Ascending aorta (tissue), 2 donors: ENCODE results near the gene ITFG2. TPM values are rescaled to one million over a fixed set of nuclear protein-coding genes. Genes with fewer than 3 reads are reported as not detected.
A peak's percentile ranks its signal among the peaks of the same experiment; 100 is the strongest.

Experiments
- DNase-seq, 2 donors: peaks; one replicate each; pipeline ENCODE4 v3.0.0-alpha.2; 2019; ENCODE audit warnings: low spot score in 2 of 2
- H3K27ac ChIP-seq, 2 donors: fragments of 200-600 bp; sonication (generic); one replicate each; pipeline ENCODE4 v1.5.1; 2016 to 2017; ENCODE audit warnings: mild to moderate bottlenecking in 1 of 2
- H3K27me3 ChIP-seq: fragments of 200-600 bp; sonication (generic); one replicate; pipeline ENCODE4 v1.5.1; 2017
- H3K36me3 ChIP-seq, 2 donors: fragments of 200-600 bp; sonication (generic); one replicate each; pipeline ENCODE4 v1.5.1; 2016
- H3K4me1 ChIP-seq, 2 donors: fragments of 200-600 bp; sonication (generic); one replicate each; pipeline ENCODE4 v1.5.1; 2016 to 2017; ENCODE audit warnings: mild to moderate bottlenecking in 1 of 2
- H3K4me3 ChIP-seq, 2 donors: fragments of 200-600 bp; sonication (generic); one replicate each; pipeline ENCODE4 v1.5.1; 2016 to 2017; ENCODE audit warnings: mild to moderate bottlenecking in 1 of 2
- H3K9me3 ChIP-seq, 2 donors: fragments of 200-600 bp; sonication (generic); one replicate each; pipeline ENCODE4 v1.5.1; 2016
- intact Hi-C: fragments of 100-400 bp; cut with DNase I; formaldehyde crosslinking; loops from one replicate; pipeline ENCODE4 v1.15.1; 2023
- total RNA-seq: library from RNA; depleted of rRNA; stranded (reverse); fragments of >200 nt; gene quantifications from one replicate; pipeline ENCODE4 v1.1.0, GENCODE V29; 2016
- TF ChIP-seq, protein P1 (sequence below), 3 experiments: fragments of 200-600 bp in 2 of 3; fragments of 450-650 bp in 1 of 3; sonication (generic) in 2 of 3; IDR thresholded peaks; one replicate each; pipeline ENCODE4 v1.5.1; 2016 to 2019; ENCODE audit warnings: antibody characterized with exemption in 3 of 3, mild to moderate bottlenecking in 1 of 3, moderate library complexity in 1 of 3

Gene ITFG2
- total RNA-seq, 1 donor from 2014 or later, result 19.9 TPM

GRCh38 chr12:2792671-2793500 is 19.6 kb upstream of the ITFG2 start:
- no peak overlapping the region for H3K27ac ChIP-seq
- H3K36me3 ChIP-seq, result peaks cover 6 to 7% of the 10 kb centered on the region in 2 donors
- DNase-seq, result peak in 1 of 2 donors; percentile 57
- no peak overlapping the region for H3K4me3 ChIP-seq
- peaks cover 13 to 17% of the 10 kb centered on the region in 2 donors for H3K4me1 ChIP-seq
- no peaks in the 10 kb centered on the region for H3K9me3 ChIP-seq
- TF ChIP-seq, protein P1, sequence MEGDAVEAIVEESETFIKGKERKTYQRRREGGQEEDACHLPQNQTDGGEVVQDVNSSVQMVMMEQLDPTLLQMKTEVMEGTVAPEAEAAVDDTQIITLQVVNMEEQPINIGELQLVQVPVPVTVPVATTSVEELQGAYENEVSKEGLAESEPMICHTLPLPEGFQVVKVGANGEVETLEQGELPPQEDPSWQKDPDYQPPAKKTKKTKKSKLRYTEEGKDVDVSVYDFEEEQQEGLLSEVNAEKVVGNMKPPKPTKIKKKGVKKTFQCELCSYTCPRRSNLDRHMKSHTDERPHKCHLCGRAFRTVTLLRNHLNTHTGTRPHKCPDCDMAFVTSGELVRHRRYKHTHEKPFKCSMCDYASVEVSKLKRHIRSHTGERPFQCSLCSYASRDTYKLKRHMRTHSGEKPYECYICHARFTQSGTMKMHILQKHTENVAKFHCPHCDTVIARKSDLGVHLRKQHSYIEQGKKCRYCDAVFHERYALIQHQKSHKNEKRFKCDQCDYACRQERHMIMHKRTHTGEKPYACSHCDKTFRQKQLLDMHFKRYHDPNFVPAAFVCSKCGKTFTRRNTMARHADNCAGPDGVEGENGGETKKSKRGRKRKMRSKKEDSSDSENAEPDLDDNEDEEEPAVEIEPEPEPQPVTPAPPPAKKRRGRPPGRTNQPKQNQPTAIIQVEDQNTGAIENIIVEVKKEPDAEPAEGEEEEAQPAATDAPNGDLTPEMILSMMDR (IDR thresholded peaks at IDR 0.05), result no peak
- H3K27me3 ChIP-seq, result no peaks in the 10 kb centered on the region
- intact Hi-C loops, result no loop called here

DNA sequence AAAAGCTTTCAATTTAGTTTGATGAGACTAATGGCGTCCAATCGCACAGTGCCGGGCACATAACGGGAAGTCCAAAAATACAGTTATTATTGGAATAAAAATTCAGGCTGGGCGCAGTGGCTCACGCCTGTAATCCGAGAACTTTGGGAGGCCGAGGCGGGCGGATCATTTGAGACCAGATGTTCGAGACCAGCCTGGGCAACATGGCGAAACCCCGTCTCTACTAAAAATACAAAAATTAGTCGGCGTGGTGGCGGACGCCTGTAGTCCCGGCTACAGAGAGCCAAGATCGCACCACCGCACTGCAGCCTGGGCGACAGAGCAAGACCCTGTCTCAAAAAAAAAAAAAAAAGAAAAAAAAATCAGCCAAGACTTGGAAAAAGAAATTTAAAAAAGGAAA is 18.9 kb upstream of the ITFG2 start:
- intact Hi-C loops, result no loop called here
- no peaks in the 10 kb centered on the region for H3K27me3 ChIP-seq
- peak overlapping the region in 1 of 2 donors; percentile 84 for H3K4me3 ChIP-seq
- DNase-seq, result peak in 1 of 2 donors; percentile 42
- H3K27ac ChIP-seq, result no peak overlapping the region
- peaks cover 13 to 19% of the 10 kb centered on the region in 2 donors for H3K4me1 ChIP-seq
- H3K36me3 ChIP-seq, result peaks cover 9 to 12% of the 10 kb centered on the region in 2 donors
- H3K9me3 ChIP-seq, result no peaks in the 10 kb centered on the region
- TF ChIP-seq, protein P1 (IDR thresholded peaks at IDR 0.05), result no peak

GRCh38 chr12:2794191-2794735 is 18.2 kb upstream of the ITFG2 start:
- Histone ChIP-seq H3K27ac (peak overlapping the region; percentile 56 to 88), H3K4me1 (peaks cover 13 to 19% of the 10 kb centered on the region in 2 donors), H3K4me3 (peak overlapping the region; percentile 82 to 84), H3K36me3 (peaks cover 16 to 19% of the 10 kb centered on the region in 2 donors), H3K27me3 (no peaks in the 10 kb centered on the region), H3K9me3 (no peaks in the 10 kb centered on the region)
- intact Hi-C loops, result loop anchor here (2.0 kb wide), 1 partner anchor 19 kb away; the partner anchor contains the start of gene ITFG2
- TF ChIP-seq, protein P1 (IDR thresholded peaks at IDR 0.05), result no peak
- DNase-seq, result no peak

DNA sequence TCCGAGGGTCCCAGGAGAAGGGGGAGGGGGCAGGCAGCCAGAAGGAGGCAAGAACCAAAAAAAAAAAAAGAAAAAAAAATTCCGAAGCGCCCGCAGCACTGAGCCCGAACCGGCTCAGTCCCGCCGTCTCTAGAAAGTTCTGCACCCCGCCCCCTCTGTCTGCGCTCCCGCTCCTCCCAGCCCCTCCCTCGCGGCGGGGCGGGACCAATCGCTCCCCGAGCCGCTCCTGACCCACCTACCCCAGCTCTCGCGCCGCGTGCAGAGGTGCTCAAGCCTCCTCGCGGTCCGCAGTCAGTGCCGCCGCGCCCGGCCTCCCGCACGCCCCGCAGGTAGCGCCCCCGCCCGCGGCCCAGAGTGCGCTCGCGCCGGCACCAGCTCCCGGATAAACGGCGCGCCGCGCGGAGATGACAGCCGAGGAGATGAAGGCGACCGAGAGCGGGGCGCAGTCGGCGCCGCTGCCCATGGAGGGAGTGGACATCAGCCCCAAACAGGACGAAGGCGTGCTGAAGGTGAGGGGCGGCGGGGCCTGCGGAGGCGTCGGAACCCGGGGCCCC is 17.7 kb upstream of the ITFG2 start, which contains the start of gene FKBP4:
FKBP4 (plus strand) TSS at position 235 of the 554 bp plus-strand sequence; CDS start at position 405, 170 bp downstream.
- TF ChIP-seq, protein P1 (IDR thresholded peaks at IDR 0.05), result no peak
- peaks cover 21 to 25% of the 10 kb centered on the region in 2 donors for H3K36me3 ChIP-seq
- H3K9me3 ChIP-seq, result no peaks in the 10 kb centered on the region
- H3K27me3 ChIP-seq, result no peaks in the 10 kb centered on the region
- peaks cover 13 to 19% of the 10 kb centered on the region in 2 donors for H3K4me1 ChIP-seq
- DNase-seq, result peak; percentile 65 to 95
- H3K4me3 ChIP-seq, result peak within 1 kb of the TSS; percentile 82 to 84
- intact Hi-C loops, result loop anchor here (2.0 kb wide), 1 partner anchor 18 kb away; the partner anchor contains the start of gene ITFG2
- H3K27ac ChIP-seq, result peak within 1 kb of the TSS; percentile 64 to 88

GRCh38 chr12:2795291-2796186 is 16.9 kb upstream of the ITFG2 start:
- intact Hi-C loops, result loop anchor here (2.0 kb wide), 1 partner anchor 17 kb away; the partner anchor contains the start of gene ITFG2
- TF ChIP-seq, protein P1 (IDR thresholded peaks at IDR 0.05), result peak in 1 of 3 experiments; percentile 14
- Histone ChIP-seq H3K4me3 (peak overlapping the region; percentile 82 to 84), H3K4me1 (peaks cover 13 to 19% of the 10 kb centered on the region in 2 donors), H3K36me3 (peaks cover 28 to 32% of the 10 kb centered on the region in 2 donors), H3K9me3 (no peaks in the 10 kb centered on the region), H3K27me3 (no peaks in the 10 kb centered on the region), H3K27ac (peak overlapping the region; percentile 64 to 88)
- DNase-seq, result peak; percentile 60 to 90
